Tibial artery (tissue), 4 donors: ENCODE measurements around the gene ALCAM.

ENCODE experiments used
- DNase-seq, 2 donors: peaks; one replicate each; pipeline ENCODE4 v3.0.0-alpha.2; 2019
- H3K27ac ChIP-seq, 2 donors: fragments of 200-600 bp; sonication (generic) in 1 of 2; 1 replicate in 1 of 2; 2 replicates in 1 of 2; pipeline ENCODE4 v1.5.1; 2018 to 2019; ENCODE audit warnings: mild to moderate bottlenecking in 1 of 2
- H3K27me3 ChIP-seq, 2 donors: fragments of 200-600 bp; sonication (generic) in 1 of 2; one replicate each; pipeline versions ENCODE4 v1.5.1 to v1.6.0; 2016 to 2019
- H3K36me3 ChIP-seq, 3 donors: fragments of 200-600 bp; sonication (generic) in 2 of 3; one replicate each; pipeline ENCODE4 v1.5.1; 2016 to 2019; ENCODE audit warnings: mild to moderate bottlenecking in 2 of 3
- H3K4me1 ChIP-seq, 4 donors: fragments of 200-600 bp; sonication (generic) in 2 of 4; 1 replicate in 3 of 4; 2 replicates in 1 of 4; pipeline ENCODE4 v1.5.1; 2016 to 2019
- H3K4me3 ChIP-seq, 2 donors: fragments of 200-600 bp; sonication (generic) in 1 of 2; 1 replicate in 1 of 2; 2 replicates in 1 of 2; pipeline ENCODE4 v1.5.1; 2018 to 2019; ENCODE audit warnings: mild to moderate bottlenecking in 2 of 2
- H3K9me3 ChIP-seq, 3 donors: fragments of 200-600 bp; sonication (generic) in 1 of 3; one replicate each; pipeline ENCODE4 v1.5.1; 2016 to 2019
- CTCF ChIP-seq, 2 experiments: fragments of 200-600 bp in 1 of 2; fragments of 450-650 bp in 1 of 2; IDR thresholded peaks; one replicate each; pipeline ENCODE4 v1.5.1; 2017 to 2019; ENCODE audit warnings: antibody characterized with exemption in 2 of 2, mild to moderate bottlenecking in 1 of 2, moderate library complexity in 1 of 2
- intact Hi-C: fragments of 100-400 bp; cut with DNase I; formaldehyde crosslinking; loops from one replicate; pipeline ENCODE4 v1.15.0; 2023; ENCODE audit warnings: low total_unique reads

Gene ALCAM

GRCh38 chr3:105351821-105352220 is 14.9 kb upstream of the ALCAM start:
- H3K4me3 ChIP-seq: no peak overlapping the region
- peaks cover 0 to 12% (median 3%) of the 10 kb centered on the region in 4 donors for H3K4me1 ChIP-seq
- H3K36me3 ChIP-seq: no peaks in the 10 kb centered on the region
- no peak for TF ChIP-seq CTCF (IDR thresholded peaks at IDR 0.05)
- H3K27ac ChIP-seq: no peak overlapping the region
- H3K27me3 ChIP-seq: no peaks in the 10 kb centered on the region
- intact Hi-C loops: no loop called here
- no peak for DNase-seq
- H3K9me3 ChIP-seq: no peaks in the 10 kb centered on the region

- H3K4me3 ChIP-seq: no peak overlapping the region
- H3K27ac ChIP-seq: no peak overlapping the region
- no peak for DNase-seq
- H3K27me3 ChIP-seq: no peaks in the 10 kb centered on the region
- H3K4me1 ChIP-seq: peaks cover 0 to 12% (median 3%) of the 10 kb centered on the region in 4 donors
- TF ChIP-seq CTCF (IDR thresholded peaks at IDR 0.05): no peak
- H3K36me3 ChIP-seq: no peaks in the 10 kb centered on the region
- intact Hi-C loops: no loop called here
- H3K9me3 ChIP-seq: no peaks in the 10 kb centered on the region
Measured at GRCh38 chr3:105352976-105353375, 13.7 kb upstream of the ALCAM start.

GRCh38 chr3:105353485-105354161 is 13.1 kb upstream of the ALCAM start:
- peak; percentile 29 to 65 for DNase-seq
- H3K9me3 ChIP-seq: no peaks in the 10 kb centered on the region
- intact Hi-C loops: no loop called here
- peaks cover 0 to 13% (median 3%) of the 10 kb centered on the region in 4 donors for H3K4me1 ChIP-seq
- peak overlapping the region; percentile 35 to 42 for H3K4me3 ChIP-seq
- no peaks in the 10 kb centered on the region for H3K36me3 ChIP-seq
- TF ChIP-seq CTCF (IDR thresholded peaks at IDR 0.05): no peak
- H3K27me3 ChIP-seq: no peaks in the 10 kb centered on the region
- H3K27ac ChIP-seq: peak overlapping the region in 1 of 2 donors; percentile 1

GRCh38 chr3:105354429-105354828 is 12.3 kb upstream of the ALCAM start:
- peaks cover 0 to 19% (median 3%) of the 10 kb centered on the region in 4 donors for H3K4me1 ChIP-seq
- no peaks in the 10 kb centered on the region for H3K9me3 ChIP-seq
- H3K27me3 ChIP-seq: no peaks in the 10 kb centered on the region
- no peaks in the 10 kb centered on the region for H3K36me3 ChIP-seq
- no peak overlapping the region for H3K4me3 ChIP-seq
- intact Hi-C loops: no loop called here
- no peak for TF ChIP-seq CTCF (IDR thresholded peaks at IDR 0.05)
- DNase-seq: no peak
- no peak overlapping the region for H3K27ac ChIP-seq

GRCh38 chr3:105355408-105356061 is 11.2 kb upstream of the ALCAM start:
- no peak overlapping the region for H3K27ac ChIP-seq
- no peaks in the 10 kb centered on the region for H3K9me3 ChIP-seq
- no peak for TF ChIP-seq CTCF (IDR thresholded peaks at IDR 0.05)
- intact Hi-C loops: no loop called here
- H3K36me3 ChIP-seq: no peaks in the 10 kb centered on the region
- no peak for DNase-seq
- H3K27me3 ChIP-seq: no peaks in the 10 kb centered on the region
- peaks cover 0 to 19% (median 3%) of the 10 kb centered on the region in 4 donors for H3K4me1 ChIP-seq
- H3K4me3 ChIP-seq: no peak overlapping the region
